Measurements from ENCODE around the gene ASCC3. TPM values are rescaled to one million over a fixed set of nuclear protein-coding genes. Genes with fewer than 3 reads are reported as not detected.

ASCC3 gene
- total and polyA plus RNA-seq, 2 donors (not counting 3 experiments of a cell fraction or from before 2014, with no cell fraction given), result 15.7 to 57.2 TPM

- Histone ChIP-seq H3K79me2 (ENCODE audit: control insufficient read depth, insufficient read depth, low read length) (no peaks in the 10 kb centered on the region), H2AFZ (ENCODE audit: low read depth, low read length) (no peak overlapping the region), H3K36me3 (ENCODE audit: control insufficient read depth in 2 of 2, extremely low read depth in 1 of 2, insufficient read depth in 2 of 2, low read length in 2 of 2) (no peaks in the 10 kb centered on the region), H3K9ac (replicated peaks; ENCODE audit: extremely low read depth, insufficient read depth, low read length) (no peak overlapping the region), H3K4me3 (replicated peaks in 1 of 3; ENCODE audit: insufficient read depth in 1 of 3, low read depth in 1 of 3, low read length in 3 of 3) (no peak overlapping the region), H3K9me1 (replicated peaks; ENCODE audit: control insufficient read depth, extremely low read depth, insufficient read depth, low read length) (no peaks in the 10 kb centered on the region), H3K4me2 (ENCODE audit: insufficient read depth, low read length) (no peak overlapping the region), H3K27ac (ENCODE audit: insufficient read depth, low read depth, low read length) (no peak overlapping the region), H3K4me1 (ENCODE audit: control insufficient read depth, extremely low read depth, insufficient read depth, low read length) (no peaks in the 10 kb centered on the region), H3K27me3 (ENCODE audit: control insufficient read depth in 2 of 2, insufficient read depth in 2 of 2, low read length in 2 of 2) (no peaks in the 10 kb centered on the region), H4K20me1 (replicated peaks; ENCODE audit: control insufficient read depth, extremely low read depth, insufficient read depth, low read length) (no peaks in the 10 kb centered on the region), H3K9me3 (replicated peaks; ENCODE audit: control insufficient read depth, insufficient read depth, low read length) (no peaks in the 10 kb centered on the region)
- TF ChIP-seq, protein P1, sequence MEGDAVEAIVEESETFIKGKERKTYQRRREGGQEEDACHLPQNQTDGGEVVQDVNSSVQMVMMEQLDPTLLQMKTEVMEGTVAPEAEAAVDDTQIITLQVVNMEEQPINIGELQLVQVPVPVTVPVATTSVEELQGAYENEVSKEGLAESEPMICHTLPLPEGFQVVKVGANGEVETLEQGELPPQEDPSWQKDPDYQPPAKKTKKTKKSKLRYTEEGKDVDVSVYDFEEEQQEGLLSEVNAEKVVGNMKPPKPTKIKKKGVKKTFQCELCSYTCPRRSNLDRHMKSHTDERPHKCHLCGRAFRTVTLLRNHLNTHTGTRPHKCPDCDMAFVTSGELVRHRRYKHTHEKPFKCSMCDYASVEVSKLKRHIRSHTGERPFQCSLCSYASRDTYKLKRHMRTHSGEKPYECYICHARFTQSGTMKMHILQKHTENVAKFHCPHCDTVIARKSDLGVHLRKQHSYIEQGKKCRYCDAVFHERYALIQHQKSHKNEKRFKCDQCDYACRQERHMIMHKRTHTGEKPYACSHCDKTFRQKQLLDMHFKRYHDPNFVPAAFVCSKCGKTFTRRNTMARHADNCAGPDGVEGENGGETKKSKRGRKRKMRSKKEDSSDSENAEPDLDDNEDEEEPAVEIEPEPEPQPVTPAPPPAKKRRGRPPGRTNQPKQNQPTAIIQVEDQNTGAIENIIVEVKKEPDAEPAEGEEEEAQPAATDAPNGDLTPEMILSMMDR (IDR thresholded peaks at IDR 0.05; ENCODE audit: extremely low read depth in 1 of 2, insufficient read depth in 1 of 2, low read depth in 1 of 2, low read length in 2 of 2), result no peak
- no peak for TF ChIP-seq GATA2 (IDR thresholded peaks at IDR 0.05; ENCODE audit: insufficient read depth, insufficient read length, low read depth, low read length)
- no peak for TF ChIP-seq POLR2AphosphoS5 (IDR thresholded peaks at IDR 0.05; ENCODE audit: insufficient read depth, low read depth, low read length)
- TF ChIP-seq, protein P2, sequence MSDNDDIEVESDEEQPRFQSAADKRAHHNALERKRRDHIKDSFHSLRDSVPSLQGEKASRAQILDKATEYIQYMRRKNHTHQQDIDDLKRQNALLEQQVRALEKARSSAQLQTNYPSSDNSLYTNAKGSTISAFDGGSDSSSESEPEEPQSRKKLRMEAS (IDR thresholded peaks at IDR 0.05; ENCODE audit: insufficient read depth, insufficient read length), result no peak
- TF ChIP-seq POLR2A (IDR thresholded peaks at IDR 0.05; ENCODE audit: low read depth, low read length), result no peak
- intact Hi-C loops (cut with micrococcal nuclease), result no loop called here
- no TSS peak for BruUV-seq (replicated peaks)
- ChIA-PET CTCF (interaction anchor here (1.7 to 1.8 kb wide), 2 partner anchors 10 to 27 kb away, joined by 7 read pairs; no protein-coding TSS in a partner anchor), POLR2A (no interaction called here)
- FAIRE-seq (no peak), DNase-seq (ENCODE audit: low read depth, low spot score) (no peak)
- dilution Hi-C loops (cut with MboI; ENCODE audit: extremely low pct_ligation_motif_present, low sequenced_read_pairs), result no loop called here
Observed at GRCh38 chr6:100693249-100693927, 187.7 kb downstream of the ASCC3 start.
